ENCODE measurements around the gene RASGRP4. TPM values are rescaled to one million over a fixed set of nuclear protein-coding genes. Genes with fewer than 3 reads are reported as not detected.

The RASGRP4 gene
- total RNA-seq, 1 experiment from 2014 or later = not detected

GRCh38 chr19:38467541-38468525 is 41.8 kb upstream of the RASGRP4 start:
- Histone ChIP-seq H3K27ac (ENCODE audit: low read depth, low read length) (no peak overlapping the region), H3K79me2 (ENCODE audit: insufficient read depth, low read length) (no peaks in the 10 kb centered on the region), H3K4me2 (ENCODE audit: low read length) (no peak overlapping the region), H3K4me1 (ENCODE audit: control insufficient read depth in 1 of 2, insufficient read depth in 2 of 2, low read length in 2 of 2) (no peaks in the 10 kb centered on the region), H4K20me1 (ENCODE audit: insufficient read depth) (no peaks in the 10 kb centered on the region), H3K9me2 (ENCODE audit: insufficient read depth) (no peaks in the 10 kb centered on the region), H3K9ac (ENCODE audit: low read length) (no peak overlapping the region), H2AFZ (ENCODE audit: low read depth, low read length, poor library complexity, severe bottlenecking) (no peak overlapping the region), H3K4me3 (replicated peaks in 1 of 2; ENCODE audit: low read depth in 1 of 2, low read length in 2 of 2) (no peak overlapping the region), H3K36me3 (ENCODE audit: control insufficient read depth in 1 of 2, insufficient read depth in 2 of 2, low read length in 2 of 2) (no peaks in the 10 kb centered on the region), H3K9me3 (ENCODE audit: control insufficient read depth in 1 of 2, insufficient read depth in 1 of 2, low read depth in 1 of 2, low read length in 2 of 2) (no peaks in the 10 kb centered on the region), H3K27me3 (ENCODE audit: insufficient read depth, low read length) (peaks cover 8% of the 10 kb centered on the region; the same call in 1 of the 2 replicates)
- intact Hi-C loops (cut with micrococcal nuclease) = no loop called here
- no peak for DNase-seq (ENCODE audit: low read depth, low spot score)
- CTCF ChIA-PET = no interaction called here
- no TSS peak for BruUV-seq (replicated peaks)
- no peak for ATAC-seq
- RAD21 ChIA-PET (ENCODE audit: low non-redundant PET in 1 of 2, low total read pairs in 2 of 2, uncharacterized antibody in 2 of 2, unreplicated experiment in 2 of 2) = no interaction called here
- POLR2A ChIA-PET = no interaction called here
- no peak for TF ChIP-seq CTCF (IDR thresholded peaks at IDR 0.05 in 2 of 3, conservative IDR thresholded peaks at IDR 0.05 in 1 of 3; ENCODE audit: borderline replicate concordance in 1 of 3, insufficient read depth in 1 of 3, low read depth in 2 of 3, low read length in 2 of 3)
- TF ChIP-seq EZH2 (IDR thresholded peaks at IDR 0.05) = no peak
- no peak for TF ChIP-seq SRF (IDR thresholded peaks at IDR 0.05; ENCODE audit: low read depth)
- TF ChIP-seq MAX (IDR thresholded peaks at IDR 0.05) = no peak
- TF ChIP-seq SIN3A (IDR thresholded peaks at IDR 0.05; ENCODE audit: low read depth) = no peak
- TF ChIP-seq POLR2A (IDR thresholded peaks at IDR 0.05; ENCODE audit: borderline replicate concordance, extremely low read depth, insufficient read depth, insufficient read length) = no peak
- no peak for TF ChIP-seq TCF7L2 (IDR thresholded peaks at IDR 0.05; ENCODE audit: borderline replicate concordance, extremely low read depth, insufficient read depth, insufficient read length)
- TF ChIP-seq EGR1 (IDR thresholded peaks at IDR 0.05; ENCODE audit: low read depth) = no peak
- TF ChIP-seq CEBPB (IDR thresholded peaks at IDR 0.05; ENCODE audit: low read depth) = no peak
- no peak for TF ChIP-seq EZH2phosphoT487 (IDR thresholded peaks at IDR 0.05; ENCODE audit: borderline replicate concordance)

Data from HCT116 (cell line).